Stimulated activated naive CD8-positive, alpha-beta T cell treated with anti-CD3 and anti-CD28 coated beads, Interleukin-15, amount 100 ng/mL, for 72 hours (primary cell): ENCODE results near the gene KIAA0930.
"Not testable (repeated sequence)": the region's sequence is repeated elsewhere in the genome, so short reads cannot be mapped to it uniquely, and the experiment has no call there.

Experiments
- ATAC-seq: fragments of 150-1000 bp; cut with Tn5 transposase; 2 replicates; pipeline ENCODE4 v1.10.0; 2021; ENCODE audit warnings: mild to moderate bottlenecking, moderate library complexity
- DNase-seq, 2 donors: peaks; one replicate each; pipeline ENCODE4 v3.0.0; 2021 to 2022
- H3K27ac Mint-ChIP-seq, 2 donors: one replicate each; pipeline ENCODE4 v1.8.0; 2022; ENCODE audit warnings: mild to moderate bottlenecking in 2 of 2, mixed read lengths in 2 of 2, moderate library complexity in 2 of 2
- H3K27me3 Mint-ChIP-seq: one replicate; pipeline ENCODE4 v1.8.0; 2022; ENCODE audit warnings: mixed read lengths
- H3K4me1 Mint-ChIP-seq: one replicate; pipeline ENCODE4 v1.8.0; 2022; ENCODE audit warnings: mild to moderate bottlenecking, mixed read lengths
- H3K4me3 Mint-ChIP-seq, 2 donors: one replicate each; pipeline ENCODE4 v1.8.0; 2022; ENCODE audit warnings: mild to moderate bottlenecking in 2 of 2, mixed read lengths in 2 of 2, moderate library complexity in 1 of 2
- H3K9me3 Mint-ChIP-seq, 2 donors: one replicate each; pipeline ENCODE4 v1.8.0; 2022; ENCODE audit warnings: mixed read lengths in 2 of 2

KIAA0930 gene

DNA sequence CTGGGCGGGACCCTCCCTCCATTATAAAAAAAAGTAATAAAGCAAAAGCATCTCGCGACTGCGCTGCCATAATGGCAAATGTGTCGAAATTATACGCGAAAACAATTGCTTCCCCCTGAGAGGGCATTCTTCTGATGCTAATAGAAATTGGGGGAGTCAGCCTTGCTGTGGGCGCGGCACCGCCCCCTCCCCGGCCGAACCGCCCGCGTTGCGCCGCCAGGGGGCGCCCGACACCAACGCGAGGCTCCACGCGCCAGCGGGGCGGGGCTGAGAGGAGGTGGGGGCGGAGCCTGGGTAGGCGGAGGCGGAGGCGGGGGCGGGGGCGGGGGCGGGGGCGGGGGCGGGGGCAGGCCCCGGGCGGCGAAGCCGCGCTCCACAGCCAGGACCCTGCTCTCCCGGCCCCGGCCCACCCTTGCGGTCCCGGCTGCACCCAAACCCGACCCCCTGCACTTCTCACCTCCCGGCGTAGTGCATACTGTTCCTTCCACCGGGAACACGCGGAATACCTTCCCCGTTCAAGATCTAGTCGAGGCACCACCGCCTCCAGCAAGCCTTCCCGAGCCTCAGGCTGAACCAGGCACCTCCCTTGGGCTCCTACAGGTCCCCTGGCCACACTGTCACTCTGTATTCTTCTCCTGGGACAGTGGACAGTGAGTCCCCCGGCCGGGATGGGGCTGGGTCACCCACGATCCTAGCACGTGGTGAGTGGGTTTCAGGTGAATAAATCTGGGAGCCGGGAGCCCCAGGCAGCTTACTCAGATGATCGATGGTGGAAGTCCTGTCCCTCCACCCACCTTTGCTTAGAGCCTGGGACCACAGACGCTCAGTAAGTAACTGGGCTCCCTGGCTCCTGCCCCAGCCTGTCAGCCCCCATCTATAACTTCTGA lies 28.5 kb upstream of the KIAA0930 start:
- Mint-ChIP-seq H3K9me3 (no peaks in the 10 kb centered on the region), H3K27me3 (peaks cover 49% of the 10 kb centered on the region), H3K4me3 (peak overlapping the region; percentile 85 to 86), H3K27ac (peak overlapping the region in 1 of 2 donors; percentile 95), H3K4me1 (peaks cover 26% of the 10 kb centered on the region)
- DNase-seq (peak; percentile 80 to 87), ATAC-seq (peak; percentile 87)

DNA sequence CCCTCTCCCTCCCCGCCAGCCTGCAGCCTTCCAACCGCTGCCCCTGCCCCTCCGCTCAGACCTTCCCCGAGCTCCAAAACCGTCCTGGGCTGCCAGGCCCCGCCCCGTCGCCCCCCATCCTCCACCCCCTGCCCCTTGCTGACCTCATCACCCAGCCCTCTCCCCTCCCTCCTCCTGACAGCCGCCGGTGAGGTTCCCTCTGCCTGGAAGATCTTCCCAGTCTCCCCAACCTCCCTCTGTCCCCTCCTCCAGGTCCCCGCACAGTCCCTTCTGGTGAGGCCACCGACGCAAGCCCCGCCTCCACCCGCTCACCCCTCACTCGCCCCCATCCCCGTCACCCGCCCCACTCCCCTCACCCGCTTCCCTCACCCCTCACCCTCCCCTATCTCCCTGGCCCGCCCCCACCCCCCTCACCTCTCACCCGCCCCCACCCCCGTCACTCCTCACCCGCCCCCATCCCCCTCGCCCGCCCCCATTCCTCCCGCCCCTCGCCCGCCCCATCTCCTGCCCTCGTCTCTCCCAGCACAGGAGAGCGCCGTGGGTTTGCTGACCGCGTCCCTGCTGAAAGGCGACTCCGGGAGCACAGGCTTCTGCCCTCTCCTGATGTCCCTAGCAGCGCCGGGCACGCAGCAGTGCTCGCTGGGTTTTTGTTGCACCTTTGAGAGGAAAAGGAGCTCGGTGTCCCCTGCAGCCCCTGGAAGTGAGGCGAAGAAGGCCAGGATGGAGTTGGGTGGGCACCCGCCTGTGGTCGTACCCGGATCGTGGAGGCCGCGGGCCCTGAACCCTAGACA lies 27.7 kb upstream of the KIAA0930 start:
- ATAC-seq (peak; percentile 39), DNase-seq (no peak)
- H3K9me3 Mint-ChIP-seq, result no peaks in the 10 kb centered on the region
- peaks cover 34% of the 10 kb centered on the region for H3K4me1 Mint-ChIP-seq
- peak overlapping the region; percentile 84 to 85 for H3K4me3 Mint-ChIP-seq
- peak overlapping the region in 1 of 2 donors; percentile 44 for H3K27ac Mint-ChIP-seq
- H3K27me3 Mint-ChIP-seq, result peaks cover 58% of the 10 kb centered on the region

DNA sequence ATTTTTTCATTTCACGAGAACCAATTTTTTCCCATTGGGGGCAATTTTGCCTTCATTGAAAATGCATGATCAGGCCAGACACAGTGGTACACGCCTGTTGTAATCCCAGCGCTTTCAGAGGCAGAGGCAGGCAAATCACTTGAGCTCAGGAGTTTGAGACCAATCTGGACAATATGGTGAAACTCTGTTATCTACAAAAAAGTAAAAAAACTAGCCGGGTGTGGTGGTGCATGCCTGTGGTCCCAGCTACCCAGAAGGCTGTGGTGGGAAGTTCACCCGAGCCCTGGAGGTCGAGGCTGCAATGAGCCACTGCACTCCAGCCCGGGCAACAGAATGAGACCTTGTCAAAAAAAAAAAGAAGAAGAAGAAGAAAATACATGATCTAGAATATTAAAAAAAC lies 24.8 kb upstream of the KIAA0930 start:
- peaks cover 39% of the 10 kb centered on the region for H3K4me1 Mint-ChIP-seq
- H3K27me3 Mint-ChIP-seq, result peaks cover 78% of the 10 kb centered on the region
- H3K27ac Mint-ChIP-seq, result peak overlapping the region in 1 of 2 donors; percentile 40
- DNase-seq (no peak), ATAC-seq (no peak)
- H3K4me3 Mint-ChIP-seq, result no peak overlapping the region
- no peaks in the 10 kb centered on the region for H3K9me3 Mint-ChIP-seq

DNA sequence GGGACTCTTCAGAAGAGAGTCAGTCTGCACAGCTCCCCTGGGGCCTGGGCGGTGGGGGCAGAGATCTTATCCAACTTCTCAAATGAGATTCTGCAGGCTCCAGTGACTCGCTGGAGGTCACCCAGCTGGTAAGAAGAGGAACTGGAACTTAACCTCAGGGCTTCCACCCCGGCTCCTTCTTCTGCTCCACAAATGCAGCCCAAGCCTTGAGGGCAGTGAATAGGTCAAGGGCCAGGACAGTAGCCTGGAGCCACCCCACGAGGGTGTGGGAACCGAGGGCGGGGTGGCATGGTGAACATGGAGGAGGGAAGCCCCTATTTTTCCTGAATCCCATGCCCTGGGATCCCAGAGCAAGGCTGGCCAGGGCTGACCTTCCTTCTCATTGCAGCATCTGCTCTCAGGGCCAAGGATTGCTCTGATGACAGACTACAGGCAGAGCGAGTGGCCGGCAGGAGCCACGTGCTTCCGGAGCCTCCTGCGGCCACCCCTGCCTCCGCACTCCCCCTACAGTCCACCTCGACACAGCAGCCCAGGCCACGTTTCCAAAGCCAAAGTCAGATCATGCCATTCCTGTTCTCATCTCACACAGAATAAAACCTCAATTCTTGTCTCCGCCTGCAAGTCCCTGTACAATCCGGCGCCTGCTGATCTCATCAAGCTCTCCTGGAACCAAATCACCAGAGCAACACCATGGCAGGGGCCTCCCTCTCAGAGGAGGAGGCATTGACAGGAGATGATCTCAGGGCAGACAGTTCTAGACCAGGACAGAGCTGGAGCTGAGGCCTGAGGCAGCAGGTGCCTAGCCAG lies 23.0 kb upstream of the KIAA0930 start:
- Mint-ChIP-seq H3K27me3 (peaks cover 61% of the 10 kb centered on the region), H3K4me3 (no peak overlapping the region), H3K4me1 (peaks cover 23% of the 10 kb centered on the region), H3K27ac (no peak overlapping the region), H3K9me3 (no peaks in the 10 kb centered on the region)
- peak; percentile 57 for ATAC-seq
- no peak for DNase-seq

DNA sequence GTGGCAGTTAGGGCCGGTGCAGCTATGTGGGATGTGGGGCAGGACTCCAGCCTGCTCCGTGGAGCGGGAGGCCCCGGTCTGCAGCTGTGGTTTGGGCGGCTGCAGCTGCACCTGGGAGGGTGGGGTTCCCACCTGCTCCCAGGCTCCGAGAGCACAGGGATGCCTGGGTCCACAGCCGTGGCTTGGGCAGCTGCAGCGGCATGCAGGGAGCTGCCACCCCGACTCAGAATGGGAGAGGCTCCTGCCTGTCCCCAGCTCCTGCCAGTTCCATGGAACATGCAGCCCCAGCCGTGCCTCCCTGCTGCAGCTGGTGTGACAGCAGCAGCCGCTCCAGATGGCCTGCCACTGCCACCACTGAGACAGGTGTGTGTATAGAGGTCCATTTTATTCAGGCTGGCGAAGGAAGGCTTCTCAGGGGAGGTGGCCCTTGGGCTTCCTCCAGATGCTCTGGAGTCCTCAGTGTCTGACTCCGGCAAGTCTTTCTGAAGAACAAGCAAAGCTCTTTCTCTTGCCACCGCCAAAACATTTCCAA lies 22.3 kb upstream of the KIAA0930 start:
- Mint-ChIP-seq H3K4me1 (peaks cover 18% of the 10 kb centered on the region), H3K4me3 (no peak overlapping the region), H3K9me3 (no peaks in the 10 kb centered on the region), H3K27me3 (peaks cover 59% of the 10 kb centered on the region), H3K27ac (no peak overlapping the region)
- ATAC-seq (no peak), DNase-seq (no peak)

DNA sequence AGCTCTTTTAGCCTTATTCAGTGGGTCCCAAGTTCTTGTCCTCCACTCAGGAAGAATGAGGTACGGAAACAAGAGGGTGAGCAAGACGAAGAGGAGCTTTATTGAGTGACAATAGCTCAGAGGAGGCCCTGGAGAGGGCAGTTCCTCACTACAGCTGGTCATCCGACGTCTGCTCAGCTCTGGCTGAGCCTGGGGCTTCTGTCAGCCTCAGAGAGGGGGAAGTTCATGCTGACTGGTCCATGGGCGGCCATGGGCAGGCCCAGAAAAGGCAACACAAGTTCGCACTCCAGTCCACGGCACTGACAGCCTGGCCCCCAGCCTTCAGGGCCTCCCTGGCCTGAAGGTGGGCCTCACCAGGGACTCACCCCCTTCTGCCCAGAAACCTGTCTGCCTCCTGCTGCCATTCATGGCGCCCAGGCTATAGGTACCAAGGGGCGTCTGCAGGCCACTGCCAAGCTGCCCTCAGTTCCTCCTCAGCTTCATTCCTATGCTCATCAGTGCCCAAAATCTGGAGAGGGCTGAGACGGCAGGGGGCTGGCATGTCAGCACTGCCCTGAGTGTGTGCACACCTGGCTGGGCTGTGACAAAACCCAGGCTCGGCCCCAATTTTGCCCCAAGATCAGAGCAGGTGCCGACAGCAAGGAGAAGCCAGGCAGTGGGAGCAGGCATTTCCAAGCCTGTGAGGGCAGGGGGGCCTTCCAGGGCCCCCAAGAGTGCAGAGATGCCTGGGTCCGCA lies 21.7 kb upstream of the KIAA0930 start:
- H3K4me1 Mint-ChIP-seq, result peaks cover 13% of the 10 kb centered on the region
- DNase-seq, result no peak
- peak overlapping the region in 1 of 2 donors; percentile 19 for H3K27ac Mint-ChIP-seq
- ATAC-seq, result no peak
- peaks cover 53% of the 10 kb centered on the region for H3K27me3 Mint-ChIP-seq
- no peaks in the 10 kb centered on the region for H3K9me3 Mint-ChIP-seq
- H3K4me3 Mint-ChIP-seq, result no peak overlapping the region

DNA sequence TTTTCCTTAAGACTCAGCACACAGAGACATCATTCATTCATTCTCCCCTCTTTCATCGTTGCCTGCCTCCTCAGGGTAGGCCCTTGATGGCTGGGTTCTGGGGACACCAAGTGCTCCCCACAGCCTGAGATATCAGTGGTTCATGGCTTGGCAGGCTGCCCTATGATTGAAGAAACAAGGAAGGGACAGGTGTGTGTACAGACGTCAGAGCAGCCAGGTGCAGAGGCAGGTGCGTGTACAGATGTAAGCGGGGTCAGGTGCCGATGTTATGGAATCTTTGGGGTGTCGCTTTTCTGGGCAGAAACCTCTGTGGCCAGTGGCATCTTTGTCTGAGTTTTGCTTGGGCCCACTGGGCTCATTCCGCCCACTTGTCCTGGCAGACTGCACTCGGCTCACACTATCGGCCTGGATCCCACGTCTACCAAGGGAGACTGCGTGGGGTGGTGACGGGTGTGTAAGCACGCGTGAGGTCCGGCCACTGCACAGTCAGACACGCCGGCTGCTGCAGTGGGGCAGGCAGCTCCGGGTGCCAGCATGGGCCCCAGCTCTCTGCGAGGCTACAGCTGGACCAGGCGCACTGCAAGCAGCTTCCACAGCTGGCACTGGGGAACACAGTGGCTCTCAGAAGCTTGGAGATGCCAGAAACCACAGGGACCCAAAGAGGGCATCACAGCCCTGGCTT lies 20.9 kb upstream of the KIAA0930 start:
- Mint-ChIP-seq H3K4me1 (peaks cover 13% of the 10 kb centered on the region), H3K27me3 (peaks cover 45% of the 10 kb centered on the region), H3K4me3 (no peak overlapping the region), H3K27ac (no peak overlapping the region), H3K9me3 (no peaks in the 10 kb centered on the region)
- ATAC-seq, result no peak
- no peak for DNase-seq

DNA sequence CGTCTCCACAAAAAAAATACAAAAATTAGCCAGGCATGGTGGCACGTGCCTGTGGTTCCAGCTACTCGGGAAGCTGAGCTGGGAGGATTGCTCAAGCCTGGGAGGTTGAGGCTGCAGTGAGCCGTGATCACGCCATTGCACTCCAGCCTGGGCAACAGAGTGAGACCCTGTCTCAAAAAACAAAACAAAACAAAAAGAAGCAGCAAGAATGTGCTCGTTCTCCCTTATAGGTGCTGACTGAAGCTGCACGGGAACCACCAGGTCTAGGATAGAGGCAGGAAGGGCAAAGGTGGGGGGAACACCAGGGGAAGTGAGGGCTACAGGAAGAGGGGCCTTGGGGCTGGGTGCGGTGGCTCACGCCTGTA lies 19.7 kb upstream of the KIAA0930 start:
- not testable (repeated sequence) for ATAC-seq, DNase-seq, H3K4me3 Mint-ChIP-seq, H3K9me3 Mint-ChIP-seq
- H3K4me1 Mint-ChIP-seq, result peaks cover 19% of the 10 kb centered on the region
- H3K27me3 Mint-ChIP-seq, result peaks cover 37% of the 10 kb centered on the region
- peak overlapping the region in 1 of 2 donors; percentile 23 for H3K27ac Mint-ChIP-seq

DNA sequence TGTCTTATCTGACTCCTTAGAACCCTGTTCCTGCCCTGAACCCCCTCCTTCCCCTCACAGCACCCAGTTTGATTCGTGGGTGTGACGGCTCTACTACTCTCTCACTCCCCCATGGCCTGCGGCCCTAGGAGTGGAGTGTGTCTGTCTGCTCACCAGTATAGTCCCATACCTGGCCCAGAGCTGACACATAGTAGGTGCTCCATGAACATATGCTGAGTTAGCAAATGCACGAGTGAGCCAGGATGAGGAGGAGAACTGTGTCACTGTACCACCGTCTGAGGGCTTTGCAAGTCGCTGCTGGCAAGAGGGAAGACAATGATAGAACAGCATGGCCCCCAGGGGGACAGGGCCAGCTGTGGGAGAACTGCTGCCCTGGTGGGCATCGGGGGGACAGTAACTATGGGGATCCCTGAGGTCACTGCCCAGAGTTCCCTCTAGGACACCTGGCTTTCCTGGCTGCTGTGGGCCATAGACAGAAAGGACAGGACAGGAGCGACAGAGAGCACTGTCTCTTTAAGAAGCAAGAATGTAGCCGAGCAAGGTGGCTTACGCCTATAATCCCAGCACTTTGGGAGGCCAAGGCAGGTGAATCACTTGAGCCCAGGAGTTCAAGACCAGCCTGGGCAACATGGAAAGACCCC lies 19.2 kb upstream of the KIAA0930 start:
- peaks cover 35% of the 10 kb centered on the region for H3K27me3 Mint-ChIP-seq

DNA sequence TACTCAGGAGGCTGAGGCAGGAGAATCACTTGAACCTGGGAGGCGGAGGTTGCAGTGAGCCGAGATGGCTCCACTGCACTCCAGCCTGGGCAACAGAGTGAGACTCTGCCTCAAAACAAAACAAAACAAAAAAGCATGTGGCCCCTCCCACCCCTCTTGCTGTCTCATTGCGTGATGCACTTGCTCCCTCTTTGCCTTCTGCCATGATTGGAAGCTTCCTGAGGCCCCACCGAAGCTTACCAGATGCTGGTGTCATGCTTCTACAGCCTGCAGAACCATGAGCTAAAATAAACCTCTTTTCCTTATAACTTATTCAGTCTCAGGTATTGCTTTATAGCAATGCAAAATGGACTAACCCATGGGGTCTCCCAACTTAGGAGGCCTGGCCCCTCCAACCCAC lies 17.2 kb upstream of the KIAA0930 start:
- not testable (repeated sequence) for H3K4me3 Mint-ChIP-seq, H3K9me3 Mint-ChIP-seq, DNase-seq, ATAC-seq, H3K27ac Mint-ChIP-seq
- H3K27me3 Mint-ChIP-seq, result peaks cover 19% of the 10 kb centered on the region
- H3K4me1 Mint-ChIP-seq, result peaks cover 17% of the 10 kb centered on the region

More for the DNA sequence above, 19.2 kb upstream of the KIAA0930 start:
- DNase-seq (no peak), ATAC-seq (no peak)
- no peak overlapping the region for H3K4me3 Mint-ChIP-seq
- H3K27ac Mint-ChIP-seq, result no peak overlapping the region
- peaks cover 23% of the 10 kb centered on the region for H3K4me1 Mint-ChIP-seq
- no peaks in the 10 kb centered on the region for H3K9me3 Mint-ChIP-seq

DNA sequence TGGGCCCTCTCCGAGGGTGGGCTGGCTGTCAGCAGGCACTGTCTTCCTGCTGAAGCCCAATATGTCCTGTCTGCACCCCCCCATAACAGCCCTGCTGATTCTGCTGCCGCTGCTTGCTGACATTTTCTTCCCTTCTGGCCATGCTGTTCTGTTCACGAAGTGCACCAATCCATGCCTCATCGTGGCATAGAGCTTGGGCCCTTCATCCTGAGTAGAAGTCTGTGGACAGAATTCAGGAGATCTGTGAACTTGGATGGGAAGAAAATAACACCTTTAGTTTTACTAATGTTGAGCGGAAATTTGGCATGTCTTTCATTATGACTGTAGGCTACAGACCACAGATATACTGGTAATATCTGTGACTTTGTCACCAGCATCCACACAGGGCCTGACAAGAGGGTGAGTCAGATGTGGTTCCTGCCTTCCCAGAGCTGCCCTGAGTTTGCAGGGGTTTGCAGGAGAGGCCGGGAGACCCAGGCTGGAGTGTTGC lies 14.1 kb upstream of the KIAA0930 start:
- ATAC-seq, result peak; percentile 96
- Mint-ChIP-seq H3K4me3 (peak overlapping the region in 1 of 2 donors; percentile 16), H3K4me1 (peaks cover 16% of the 10 kb centered on the region), H3K27ac (peak overlapping the region in 1 of 2 donors; percentile 66), H3K9me3 (no peaks in the 10 kb centered on the region), H3K27me3 (no peaks in the 10 kb centered on the region)
- peak in 1 of 2 donors; percentile 30 for DNase-seq

DNA sequence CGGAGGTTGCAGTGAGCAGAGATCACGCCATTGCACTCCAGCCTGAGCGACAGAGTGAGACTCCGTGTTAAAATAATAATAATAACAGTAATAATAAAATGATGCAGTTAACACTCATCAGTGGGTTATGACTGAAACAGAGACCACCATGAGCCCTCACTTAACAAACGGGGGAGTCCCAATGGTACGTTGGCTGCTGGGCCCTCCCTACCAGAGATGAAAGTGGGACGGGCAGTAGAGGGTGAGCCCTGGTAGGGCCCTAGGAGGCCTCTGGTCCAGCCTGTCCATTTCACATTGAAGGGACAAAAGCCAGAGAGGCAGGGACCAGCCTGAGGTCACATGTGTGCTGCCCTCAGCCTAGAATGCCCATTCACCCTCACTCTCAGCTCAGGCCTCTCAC lies 13.7 kb upstream of the KIAA0930 start:
- no peaks in the 10 kb centered on the region for H3K9me3 Mint-ChIP-seq
- DNase-seq, result no peak
- peak; percentile 74 for ATAC-seq
- no peaks in the 10 kb centered on the region for H3K27me3 Mint-ChIP-seq
- H3K4me3 Mint-ChIP-seq, result no peak overlapping the region
- peaks cover 20% of the 10 kb centered on the region for H3K4me1 Mint-ChIP-seq
- no peak overlapping the region for H3K27ac Mint-ChIP-seq

DNA sequence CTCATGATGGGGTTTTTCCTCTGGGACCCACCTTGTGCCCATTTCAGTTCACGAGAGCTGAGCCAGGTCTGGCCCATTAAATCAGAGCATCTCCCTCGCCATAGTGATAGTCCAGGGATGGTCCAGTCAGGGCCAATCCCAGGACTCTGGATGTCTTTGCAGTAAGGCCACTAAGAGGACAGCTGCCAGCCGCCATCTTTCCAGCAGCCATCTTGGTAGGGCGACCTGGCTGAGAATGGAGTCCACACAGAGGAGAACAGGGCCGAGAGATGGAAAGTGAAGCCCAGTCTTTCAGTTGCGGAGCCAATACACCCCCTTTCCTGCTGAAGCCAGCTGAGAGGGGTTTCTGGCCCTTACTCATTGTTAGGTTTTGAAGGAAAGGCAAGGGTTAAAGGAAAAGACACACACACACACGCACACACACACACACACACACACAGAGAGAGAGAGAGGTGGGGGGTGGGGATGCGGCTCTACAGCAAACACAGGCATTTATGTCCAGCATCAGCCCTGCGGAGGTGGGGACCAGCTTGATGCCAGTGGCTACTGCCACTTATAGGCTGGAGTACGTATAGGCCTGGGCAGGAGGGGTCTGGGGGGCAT lies 12.4 kb upstream of the KIAA0930 start:
- Mint-ChIP-seq H3K27ac (no peak overlapping the region), H3K27me3 (no peaks in the 10 kb centered on the region), H3K4me1 (peaks cover 33% of the 10 kb centered on the region), H3K4me3 (no peak overlapping the region), H3K9me3 (no peaks in the 10 kb centered on the region)
- ATAC-seq, result no peak
- no peak for DNase-seq
